ENCODE measurements around the gene TPCN1.

The TPCN1 gene

DNA sequence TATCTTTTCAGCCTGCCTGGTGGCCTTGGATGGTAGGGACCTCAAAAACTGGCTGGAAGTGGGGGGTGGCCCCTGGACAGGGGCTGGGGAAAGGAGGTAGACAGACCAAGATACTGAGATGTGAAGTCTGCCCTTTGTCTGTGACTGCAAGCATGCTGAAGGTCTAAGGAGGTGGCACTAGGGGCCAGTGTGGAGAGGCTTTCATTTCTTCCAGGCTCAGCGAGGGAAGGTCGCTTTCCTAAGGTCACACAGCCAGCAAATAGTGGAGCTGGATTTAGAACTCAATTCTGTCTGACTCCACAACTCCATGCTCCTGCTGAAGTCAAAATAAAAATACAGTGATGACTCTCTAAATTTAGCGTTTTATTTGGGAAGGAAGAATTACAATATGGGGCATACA is 125.8 kb downstream of the TPCN1 start:
- DNase-seq: no peak

DNA sequence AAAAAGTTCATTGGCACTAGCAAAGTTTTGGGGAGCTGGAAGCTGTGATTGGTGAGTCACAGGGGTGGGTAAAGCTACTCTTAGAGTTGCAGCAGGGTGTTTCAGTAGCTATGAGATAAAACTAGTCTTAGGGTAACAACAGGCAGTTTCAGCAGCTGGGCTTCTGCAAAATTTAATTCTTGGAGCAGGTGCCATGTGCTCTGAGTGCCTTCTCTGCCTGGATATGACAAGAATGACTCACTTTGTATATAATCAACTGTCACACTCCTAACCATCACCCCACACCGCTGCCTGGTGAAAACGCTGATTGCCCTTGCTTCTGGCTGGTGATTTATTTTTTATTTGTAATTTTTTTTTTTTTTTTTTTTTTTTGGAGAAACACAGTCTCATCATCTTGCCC is 126.6 kb downstream of the TPCN1 start:
- no peak for DNase-seq
